ENCODE results near the gene NXPH4. TPM values are rescaled to one million over a fixed set of nuclear protein-coding genes. Genes with fewer than 3 reads are reported as not detected.

The NXPH4 gene
- 1 to 10 TPM in 1 of 2 donors, under 1 TPM in 1; 0.34 to 1.4 TPM for total RNA-seq

DNA sequence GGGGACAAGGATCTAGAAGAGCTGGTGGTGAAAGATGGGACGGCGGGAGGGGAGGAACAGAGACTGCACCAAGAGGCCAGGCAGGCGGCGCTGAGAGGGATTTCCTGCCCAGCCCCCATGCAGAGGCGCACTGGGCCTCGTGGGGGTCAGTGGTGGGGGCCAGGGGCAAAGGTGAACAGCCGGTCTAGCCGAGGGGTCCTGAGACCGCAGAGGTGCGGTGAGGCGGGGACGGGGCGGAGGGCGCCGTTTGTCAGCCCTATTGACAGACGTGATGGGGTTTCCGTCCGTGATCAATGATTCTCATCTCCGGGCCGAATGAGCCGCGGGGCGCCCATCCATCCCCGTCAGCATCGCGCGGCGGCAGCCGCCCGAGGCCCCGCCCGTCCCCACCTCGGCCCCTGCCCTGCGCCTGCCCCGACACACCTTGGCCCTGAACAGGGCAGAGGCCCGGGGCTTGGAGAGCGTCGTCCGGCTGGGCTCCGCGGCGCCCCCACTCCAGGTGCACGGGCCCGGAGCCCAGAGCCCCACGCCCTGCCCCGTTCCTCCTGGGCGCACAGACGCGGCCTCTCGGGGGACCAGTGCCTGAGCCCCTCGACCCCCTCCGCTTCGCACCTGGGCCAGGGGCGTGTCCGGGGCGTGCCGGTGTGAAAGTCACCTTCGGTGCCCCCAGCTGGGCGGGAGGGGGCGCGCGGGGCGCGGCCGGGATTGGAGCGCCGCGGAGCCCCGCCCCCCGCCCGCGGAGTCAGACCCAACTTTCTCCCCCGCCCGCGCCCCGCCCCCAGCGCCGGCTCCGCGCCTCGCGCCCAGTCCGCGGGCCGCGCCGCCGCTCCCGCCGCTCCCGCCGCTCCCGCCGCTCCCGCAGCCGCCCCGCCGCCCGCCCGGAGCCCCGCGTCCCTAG lies at the start of gene NXPH4:
NXPH4 (plus strand) TSS at position 781 of the 898 bp plus-strand sequence. CDS start 176 bp downstream, outside the sequence.
- Mint-ChIP-seq H3K27ac (peak within 1 kb of the TSS; percentile 63), H3K9me3 (no peaks in the 10 kb centered on the region), H3K4me3 (peak within 1 kb of the TSS; percentile 82), H3K36me3 (ENCODE audit: low read depth) (peaks cover 6% of the 10 kb centered on the region), H3K4me1 (peaks cover 34% of the 10 kb centered on the region), H3K27me3 (peaks cover 65% of the 10 kb centered on the region)
- peak; percentile 22 for ATAC-seq (replicated peaks)

DNA sequence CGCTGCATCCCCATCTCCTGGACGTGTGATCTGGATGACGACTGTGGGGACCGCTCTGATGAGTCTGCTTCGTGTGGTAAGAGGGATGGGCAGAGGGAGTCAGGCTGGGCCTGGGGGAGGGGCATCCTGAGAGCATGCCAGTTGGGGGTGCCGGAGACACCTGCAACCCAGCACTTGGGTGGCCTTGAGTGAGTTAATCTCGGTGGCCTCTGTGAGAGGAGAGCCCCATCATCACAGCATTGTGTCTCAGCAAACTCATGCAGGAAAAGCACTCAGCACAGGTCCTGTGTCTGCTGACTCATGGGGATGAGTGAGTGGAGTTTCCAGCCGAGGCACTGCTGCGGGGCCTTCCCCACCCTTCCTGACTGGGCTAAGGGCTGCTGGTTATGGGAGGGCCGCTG lies 49.6 kb upstream of the NXPH4 start:
- peaks cover 8% of the 10 kb centered on the region for H3K4me1 Mint-ChIP-seq
- ATAC-seq (replicated peaks), result peak; percentile 98
- no peaks in the 10 kb centered on the region for H3K9me3 Mint-ChIP-seq
- H3K27me3 Mint-ChIP-seq, result no peaks in the 10 kb centered on the region
- H3K4me3 Mint-ChIP-seq, result peak overlapping the region; percentile 27
- H3K36me3 Mint-ChIP-seq (ENCODE audit: low read depth), result no peaks in the 10 kb centered on the region
- peak overlapping the region; percentile 61 for H3K27ac Mint-ChIP-seq

DNA sequence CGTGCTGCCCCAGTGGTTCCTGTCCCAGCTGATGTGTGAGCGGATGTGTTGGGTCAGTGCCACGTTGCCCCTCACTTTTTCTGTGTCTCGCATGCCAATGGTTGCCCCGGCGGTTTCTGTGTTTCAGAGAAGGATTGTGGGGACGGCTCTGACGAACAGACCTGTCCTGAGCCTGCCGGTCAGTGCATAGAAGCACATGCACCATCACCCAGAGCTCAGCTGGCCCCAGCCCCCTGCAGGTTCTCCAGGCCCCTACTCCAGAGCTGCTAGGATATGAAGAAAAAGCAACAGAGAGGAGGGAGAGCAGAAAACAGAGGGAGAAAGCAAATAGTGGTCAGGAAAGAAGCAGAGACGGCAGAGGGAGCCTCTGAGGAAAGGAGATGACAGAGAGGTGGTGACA lies 48.5 kb upstream of the NXPH4 start:
- Mint-ChIP-seq H3K9me3 (no peaks in the 10 kb centered on the region), H3K27me3 (no peaks in the 10 kb centered on the region), H3K4me1 (peaks cover 10% of the 10 kb centered on the region), H3K36me3 (ENCODE audit: low read depth) (no peaks in the 10 kb centered on the region), H3K27ac (no peak overlapping the region), H3K4me3 (no peak overlapping the region)
- ATAC-seq (replicated peaks), result no peak

DNA sequence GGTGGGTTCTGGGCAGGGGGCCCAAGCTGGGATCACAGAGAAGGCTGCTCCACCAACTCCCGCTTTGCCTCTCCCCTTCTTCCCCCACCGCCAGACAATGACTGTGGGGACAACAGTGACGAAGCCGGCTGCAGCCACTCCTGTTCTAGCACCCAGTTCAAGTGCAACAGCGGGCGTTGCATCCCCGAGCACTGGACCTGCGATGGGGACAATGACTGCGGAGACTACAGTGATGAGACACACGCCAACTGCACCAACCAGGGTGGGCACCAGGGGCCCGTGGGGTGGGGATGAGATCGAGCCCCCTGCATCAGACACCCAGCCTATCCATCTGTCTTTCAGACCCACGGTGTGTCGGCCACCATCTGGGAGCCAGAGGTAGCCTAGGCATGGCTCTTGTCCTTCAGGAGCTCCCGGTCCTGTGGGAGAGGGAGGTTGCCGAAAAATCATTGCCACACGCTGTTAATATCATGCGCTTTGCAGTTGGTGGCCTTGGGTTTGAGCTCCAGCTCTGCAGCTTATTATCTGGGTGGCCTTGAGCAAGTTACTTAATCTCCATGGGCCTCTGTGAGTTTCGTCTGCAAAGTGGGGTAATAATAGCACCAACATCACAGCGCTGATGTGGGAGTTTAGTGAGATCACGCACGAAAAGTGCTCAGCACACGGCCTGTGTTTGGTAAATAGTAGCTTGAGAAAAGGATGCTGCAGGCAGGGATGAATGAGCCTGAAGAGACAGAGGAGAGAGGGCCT lies 47.4 kb upstream of the NXPH4 start:
- Mint-ChIP-seq H3K9me3 (no peaks in the 10 kb centered on the region), H3K36me3 (ENCODE audit: low read depth) (no peaks in the 10 kb centered on the region), H3K4me1 (peaks cover 12% of the 10 kb centered on the region), H3K27ac (no peak overlapping the region), H3K4me3 (no peak overlapping the region), H3K27me3 (no peaks in the 10 kb centered on the region)
- no peak for ATAC-seq (replicated peaks)

DNA sequence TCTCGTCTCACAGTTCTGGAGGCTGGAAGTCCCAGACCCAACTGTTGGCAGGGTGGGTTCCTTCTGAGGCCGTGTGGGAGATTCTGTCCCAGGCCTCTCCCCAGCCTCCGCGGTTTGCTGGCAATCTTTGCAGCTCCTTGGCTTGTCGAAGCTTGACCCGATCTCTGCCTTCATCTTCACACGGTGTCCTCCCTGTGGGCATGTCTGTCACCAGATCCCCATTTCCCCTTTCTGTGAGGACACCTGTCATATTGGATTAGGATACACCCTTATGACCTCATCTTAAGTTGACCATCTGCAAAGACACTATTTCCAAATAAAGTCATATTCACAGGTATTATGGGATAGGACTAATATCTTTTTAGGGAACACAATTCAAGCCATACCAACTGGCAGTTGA lies 46.6 kb upstream of the NXPH4 start:
- no peaks in the 10 kb centered on the region for H3K27me3 Mint-ChIP-seq
- peaks cover 12% of the 10 kb centered on the region for H3K4me1 Mint-ChIP-seq
- H3K9me3 Mint-ChIP-seq, result no peaks in the 10 kb centered on the region
- H3K36me3 Mint-ChIP-seq (ENCODE audit: low read depth), result no peaks in the 10 kb centered on the region
- ATAC-seq (replicated peaks), result no peak
- H3K4me3 Mint-ChIP-seq, result no peak overlapping the region
- H3K27ac Mint-ChIP-seq, result no peak overlapping the region

DNA sequence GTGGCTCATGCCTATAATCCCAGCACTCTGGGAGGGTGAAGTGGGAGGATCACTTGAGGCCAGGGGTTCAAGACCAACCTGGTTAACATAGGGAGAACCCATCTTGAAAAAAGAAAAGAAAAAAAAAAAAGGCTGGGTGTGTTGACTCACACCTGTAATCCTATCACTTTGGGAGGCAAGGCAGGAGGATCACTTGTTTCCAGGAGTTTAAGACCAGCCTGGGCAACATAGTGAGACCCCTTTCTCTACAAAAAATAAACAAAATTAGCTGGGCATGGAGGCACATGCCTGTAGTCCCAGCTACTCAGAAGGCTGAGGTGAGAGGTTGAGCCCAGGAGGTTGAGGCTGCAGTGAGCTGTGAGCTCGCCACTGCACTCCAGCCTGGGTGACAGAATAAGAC lies 46.2 kb upstream of the NXPH4 start:
- no peak for ATAC-seq (replicated peaks)
- Mint-ChIP-seq H3K27ac (no peak overlapping the region), H3K27me3 (no peaks in the 10 kb centered on the region), H3K9me3 (no peaks in the 10 kb centered on the region), H3K4me1 (peaks cover 12% of the 10 kb centered on the region), H3K36me3 (ENCODE audit: low read depth) (no peaks in the 10 kb centered on the region), H3K4me3 (no peak overlapping the region)

DNA sequence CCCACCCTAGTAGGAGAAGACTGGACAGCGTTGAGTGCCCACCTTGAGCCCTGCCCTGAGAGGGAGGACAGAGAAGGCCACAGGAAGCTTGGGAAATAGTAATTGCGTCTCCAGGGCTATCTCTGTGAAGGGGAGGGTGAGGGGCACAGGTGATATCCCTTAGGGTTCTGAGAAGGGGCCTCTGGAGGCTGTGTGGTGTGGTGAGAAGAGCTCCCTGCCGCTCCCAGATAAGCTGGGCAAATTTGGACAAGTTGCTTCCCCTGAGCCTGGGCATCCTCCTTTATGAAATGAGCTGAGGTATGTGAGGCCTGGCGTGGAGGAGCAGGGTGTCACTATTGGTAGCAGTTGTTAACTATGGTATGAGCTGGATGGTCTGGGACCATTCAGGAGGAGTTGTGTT lies 45.7 kb upstream of the NXPH4 start:
- H3K4me3 Mint-ChIP-seq, result no peak overlapping the region
- H3K4me1 Mint-ChIP-seq, result peaks cover 12% of the 10 kb centered on the region
- ATAC-seq (replicated peaks), result no peak
- no peaks in the 10 kb centered on the region for H3K36me3 Mint-ChIP-seq (ENCODE audit: low read depth)
- no peaks in the 10 kb centered on the region for H3K27me3 Mint-ChIP-seq
- H3K27ac Mint-ChIP-seq, result peak overlapping the region; percentile 17
- no peaks in the 10 kb centered on the region for H3K9me3 Mint-ChIP-seq

DNA sequence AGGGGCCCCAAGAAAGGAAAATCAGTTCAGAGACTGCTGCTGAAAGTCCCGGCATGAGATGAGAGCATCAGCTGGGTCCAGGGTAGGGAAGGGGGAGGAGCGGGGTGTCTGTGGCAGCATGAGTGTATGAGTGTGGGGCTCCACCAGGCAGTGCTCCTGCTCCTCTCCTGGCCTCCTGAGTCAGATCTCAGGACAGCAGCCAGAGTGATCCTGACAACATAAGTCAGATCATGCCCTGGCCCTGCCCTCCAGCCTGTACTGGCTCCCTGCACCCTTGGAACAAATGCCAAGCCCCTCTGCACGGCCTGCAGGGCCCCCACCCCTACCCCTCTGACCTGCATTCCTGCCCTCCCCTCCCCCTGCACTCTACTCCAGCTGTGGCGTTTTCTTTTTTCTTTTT lies 44.9 kb upstream of the NXPH4 start:
- no peak overlapping the region for H3K4me3 Mint-ChIP-seq
- H3K27ac Mint-ChIP-seq, result peak overlapping the region; percentile 17
- H3K27me3 Mint-ChIP-seq, result no peaks in the 10 kb centered on the region
- H3K4me1 Mint-ChIP-seq, result peaks cover 9% of the 10 kb centered on the region
- no peaks in the 10 kb centered on the region for H3K9me3 Mint-ChIP-seq
- ATAC-seq (replicated peaks), result no peak
- no peaks in the 10 kb centered on the region for H3K36me3 Mint-ChIP-seq (ENCODE audit: low read depth)

DNA sequence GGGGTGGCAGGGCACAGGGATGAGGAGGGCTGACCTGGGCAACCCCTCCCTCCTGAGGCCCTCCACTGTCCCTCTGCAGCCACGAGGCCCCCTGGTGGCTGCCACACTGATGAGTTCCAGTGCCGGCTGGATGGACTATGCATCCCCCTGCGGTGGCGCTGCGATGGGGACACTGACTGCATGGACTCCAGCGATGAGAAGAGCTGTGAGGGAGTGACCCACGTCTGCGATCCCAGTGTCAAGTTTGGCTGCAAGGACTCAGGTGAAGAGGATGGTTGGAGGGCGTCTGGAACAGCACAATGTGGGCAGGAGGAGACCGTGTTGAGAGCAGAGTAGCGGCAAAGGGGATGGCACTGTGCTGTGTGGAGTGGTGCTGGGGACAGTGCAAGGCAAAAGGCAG lies 43.5 kb upstream of the NXPH4 start:
- Mint-ChIP-seq H3K36me3 (ENCODE audit: low read depth) (no peaks in the 10 kb centered on the region), H3K4me1 (peaks cover 4% of the 10 kb centered on the region), H3K27ac (no peak overlapping the region), H3K9me3 (no peaks in the 10 kb centered on the region), H3K4me3 (no peak overlapping the region), H3K27me3 (no peaks in the 10 kb centered on the region)
- peak; percentile 52 for ATAC-seq (replicated peaks)

DNA sequence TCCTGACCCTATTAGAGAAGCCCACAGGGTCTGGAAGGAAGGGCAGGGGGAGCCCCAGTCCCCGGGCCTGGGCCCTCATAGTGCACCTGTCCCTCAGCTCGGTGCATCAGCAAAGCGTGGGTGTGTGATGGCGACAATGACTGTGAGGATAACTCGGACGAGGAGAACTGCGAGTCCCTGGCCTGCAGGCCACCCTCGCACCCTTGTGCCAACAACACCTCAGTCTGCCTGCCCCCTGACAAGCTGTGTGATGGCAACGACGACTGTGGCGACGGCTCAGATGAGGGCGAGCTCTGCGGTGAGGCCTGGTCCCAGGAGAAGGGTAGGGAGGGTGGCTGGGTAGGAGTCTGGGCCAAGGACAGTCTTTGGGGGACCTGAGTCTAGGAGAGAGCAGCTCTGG lies 42.9 kb upstream of the NXPH4 start:
- no peak overlapping the region for H3K4me3 Mint-ChIP-seq
- H3K36me3 Mint-ChIP-seq (ENCODE audit: low read depth), result no peaks in the 10 kb centered on the region
- no peak overlapping the region for H3K27ac Mint-ChIP-seq
- no peaks in the 10 kb centered on the region for H3K27me3 Mint-ChIP-seq
- peaks cover 4% of the 10 kb centered on the region for H3K4me1 Mint-ChIP-seq
- no peak for ATAC-seq (replicated peaks)
- no peaks in the 10 kb centered on the region for H3K9me3 Mint-ChIP-seq

DNA sequence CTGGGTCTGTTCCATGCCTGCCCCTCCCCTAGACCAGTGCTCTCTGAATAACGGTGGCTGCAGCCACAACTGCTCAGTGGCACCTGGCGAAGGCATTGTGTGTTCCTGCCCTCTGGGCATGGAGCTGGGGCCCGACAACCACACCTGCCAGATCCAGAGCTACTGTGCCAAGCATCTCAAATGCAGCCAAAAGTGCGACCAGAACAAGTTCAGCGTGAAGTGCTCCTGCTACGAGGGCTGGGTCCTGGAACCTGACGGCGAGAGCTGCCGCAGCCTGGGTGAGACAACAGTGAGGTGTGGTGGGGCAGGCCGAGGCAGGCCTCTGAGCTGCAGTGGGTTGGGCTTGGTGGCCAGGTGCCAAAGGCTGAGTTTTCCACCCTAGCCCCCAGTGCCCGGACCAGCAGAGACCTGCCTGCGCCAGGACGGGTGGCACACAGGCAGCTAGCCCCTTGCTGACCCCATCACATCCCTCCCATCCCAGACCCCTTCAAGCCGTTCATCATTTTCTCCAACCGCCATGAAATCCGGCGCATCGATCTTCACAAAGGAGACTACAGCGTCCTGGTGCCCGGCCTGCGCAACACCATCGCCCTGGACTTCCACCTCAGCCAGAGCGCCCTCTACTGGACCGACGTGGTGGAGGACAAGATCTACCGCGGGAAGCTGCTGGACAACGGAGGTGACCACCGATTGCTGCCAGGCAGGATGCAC lies 41.0 kb upstream of the NXPH4 start:
- no peak overlapping the region for H3K27ac Mint-ChIP-seq
- H3K9me3 Mint-ChIP-seq, result no peaks in the 10 kb centered on the region
- no peaks in the 10 kb centered on the region for H3K36me3 Mint-ChIP-seq (ENCODE audit: low read depth)
- peaks cover 4% of the 10 kb centered on the region for H3K4me1 Mint-ChIP-seq
- no peak overlapping the region for H3K4me3 Mint-ChIP-seq
- no peaks in the 10 kb centered on the region for H3K27me3 Mint-ChIP-seq
- ATAC-seq (replicated peaks), result peak; percentile 46

DNA sequence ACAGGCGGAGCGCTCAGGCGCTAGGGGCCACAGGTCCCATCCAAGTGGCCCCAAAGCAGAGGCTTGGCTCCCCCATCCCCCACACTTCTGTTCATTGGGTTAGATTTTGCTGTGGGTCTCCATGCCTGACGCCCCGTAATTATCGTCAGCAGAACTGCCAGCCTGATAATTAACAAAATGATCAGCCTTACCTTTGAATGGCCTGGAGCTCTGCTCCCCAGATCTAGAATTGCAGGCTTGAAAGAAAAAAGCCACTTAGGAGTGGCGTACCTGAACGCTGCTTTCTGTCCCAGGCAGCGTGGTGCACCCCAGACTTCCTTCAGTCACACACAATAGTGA lies 40.5 kb upstream of the NXPH4 start:
- H3K9me3 Mint-ChIP-seq, result no peaks in the 10 kb centered on the region

DNA sequence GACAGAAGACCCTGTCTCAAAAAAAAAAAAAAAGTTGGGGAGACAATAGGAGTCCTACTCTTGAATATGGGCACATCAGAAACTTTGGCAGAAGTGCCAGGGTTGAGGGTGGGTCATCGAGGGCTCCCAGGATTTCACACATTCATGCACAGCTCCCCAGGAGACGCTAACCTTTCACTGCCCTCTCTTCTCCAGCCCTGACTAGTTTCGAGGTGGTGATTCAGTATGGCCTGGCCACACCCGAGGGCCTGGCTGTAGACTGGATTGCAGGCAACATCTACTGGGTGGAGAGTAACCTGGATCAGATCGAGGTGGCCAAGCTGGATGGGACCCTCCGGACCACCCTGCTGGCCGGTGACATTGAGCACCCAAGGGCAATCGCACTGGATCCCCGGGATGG lies 39.7 kb upstream of the NXPH4 start:
- no peaks in the 10 kb centered on the region for H3K9me3 Mint-ChIP-seq
- H3K27ac Mint-ChIP-seq, result no peak overlapping the region
- H3K4me3 Mint-ChIP-seq, result no peak overlapping the region
- no peaks in the 10 kb centered on the region for H3K27me3 Mint-ChIP-seq
- ATAC-seq (replicated peaks), result no peak
- no peaks in the 10 kb centered on the region for H3K36me3 Mint-ChIP-seq (ENCODE audit: low read depth)
- H3K4me1 Mint-ChIP-seq, result peaks cover 4% of the 10 kb centered on the region

More for the DNA sequence above, 40.5 kb upstream of the NXPH4 start:
- Mint-ChIP-seq H3K4me1 (peaks cover 4% of the 10 kb centered on the region), H3K27ac (no peak overlapping the region), H3K27me3 (no peaks in the 10 kb centered on the region), H3K36me3 (ENCODE audit: low read depth) (no peaks in the 10 kb centered on the region), H3K4me3 (no peak overlapping the region)
- no peak for ATAC-seq (replicated peaks)

DNA sequence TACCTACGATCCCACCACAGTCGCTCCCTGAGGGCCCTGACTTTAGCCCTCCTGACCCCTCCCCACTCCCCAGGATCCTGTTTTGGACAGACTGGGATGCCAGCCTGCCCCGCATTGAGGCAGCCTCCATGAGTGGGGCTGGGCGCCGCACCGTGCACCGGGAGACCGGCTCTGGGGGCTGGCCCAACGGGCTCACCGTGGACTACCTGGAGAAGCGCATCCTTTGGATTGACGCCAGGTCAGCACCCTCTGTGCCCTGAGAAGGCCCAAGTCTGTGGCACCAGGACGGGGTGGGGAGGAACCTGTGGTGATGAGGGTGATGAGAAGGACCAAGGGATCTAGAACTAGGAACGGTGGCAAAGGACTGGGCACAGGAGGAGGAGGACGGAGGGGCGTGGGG lies 39.2 kb upstream of the NXPH4 start:
- ATAC-seq (replicated peaks), result no peak
- no peak overlapping the region for H3K4me3 Mint-ChIP-seq

More for the DNA sequence above, 39.2 kb upstream of the NXPH4 start:
- Mint-ChIP-seq H3K9me3 (no peaks in the 10 kb centered on the region), H3K27me3 (no peaks in the 10 kb centered on the region), H3K27ac (no peak overlapping the region), H3K4me1 (peaks cover 4% of the 10 kb centered on the region), H3K36me3 (ENCODE audit: low read depth) (no peaks in the 10 kb centered on the region)
